ENCODE data around the gene DNAJC15.

The DNAJC15 gene

GRCh38 chr13:43113603-43114002, 90.2 kb downstream of the DNAJC15 start:
- H3K9me3 ChIP-seq (ENCODE audit: severe bottlenecking) = no peaks in the 10 kb centered on the region
- H3K27ac ChIP-seq = no peak overlapping the region
- no peaks in the 10 kb centered on the region for H3K36me3 ChIP-seq
- TF ChIP-seq CTCF (IDR thresholded peaks at IDR 0.05; ENCODE audit: low read depth, low read length) = no peak
- no peaks in the 10 kb centered on the region for H3K27me3 ChIP-seq (ENCODE audit: insufficient read depth, low read depth, severe bottlenecking)
- DNase-seq = no peak
- H3K4me3 ChIP-seq (ENCODE audit: low read depth, low read length) = no peak overlapping the region

GRCh38 chr13:43114504-43114903, 91.1 kb downstream of the DNAJC15 start:
- no peak for TF ChIP-seq CTCF (IDR thresholded peaks at IDR 0.05; ENCODE audit: low read depth, low read length)
- Histone ChIP-seq H3K4me3 (ENCODE audit: low read depth, low read length) (no peak overlapping the region), H3K27me3 (ENCODE audit: insufficient read depth, low read depth, severe bottlenecking) (no peaks in the 10 kb centered on the region)

GRCh38 chr13:43115141-43115540, 91.8 kb downstream of the DNAJC15 start:
- H3K27me3 ChIP-seq (ENCODE audit: insufficient read depth, low read depth, severe bottlenecking) = no peaks in the 10 kb centered on the region
- DNase-seq = no peak
- no peak overlapping the region for H3K27ac ChIP-seq
- no peaks in the 10 kb centered on the region for H3K9me3 ChIP-seq (ENCODE audit: severe bottlenecking)
- no peak overlapping the region for H3K4me3 ChIP-seq (ENCODE audit: low read depth, low read length)
- no peak for TF ChIP-seq CTCF (IDR thresholded peaks at IDR 0.05; ENCODE audit: low read depth, low read length)
- no peaks in the 10 kb centered on the region for H3K36me3 ChIP-seq

More at GRCh38 chr13:43114504-43114903, 91.1 kb downstream of the DNAJC15 start:
- Histone ChIP-seq H3K36me3 (no peaks in the 10 kb centered on the region), H3K9me3 (ENCODE audit: severe bottlenecking) (no peaks in the 10 kb centered on the region), H3K27ac (no peak overlapping the region)
- no peak for DNase-seq

- DNase-seq = no peak
- Histone ChIP-seq H3K27me3 (ENCODE audit: insufficient read depth, low read depth, severe bottlenecking) (no peaks in the 10 kb centered on the region), H3K27ac (no peak overlapping the region), H3K4me3 (ENCODE audit: low read depth, low read length) (no peak overlapping the region), H3K9me3 (ENCODE audit: severe bottlenecking) (no peaks in the 10 kb centered on the region), H3K36me3 (no peaks in the 10 kb centered on the region)
- TF ChIP-seq CTCF (IDR thresholded peaks at IDR 0.05; ENCODE audit: low read depth, low read length) = no peak
Measured at GRCh38 chr13:43116242-43116641, 92.9 kb downstream of the DNAJC15 start.

GRCh38 chr13:43118521-43118920, 95.1 kb downstream of the DNAJC15 start:
- DNase-seq = no peak
- no peak for TF ChIP-seq CTCF (IDR thresholded peaks at IDR 0.05; ENCODE audit: low read depth, low read length)
- Histone ChIP-seq H3K9me3 (ENCODE audit: severe bottlenecking) (no peaks in the 10 kb centered on the region), H3K36me3 (no peaks in the 10 kb centered on the region), H3K4me3 (ENCODE audit: low read depth, low read length) (no peak overlapping the region), H3K27ac (no peak overlapping the region), H3K27me3 (ENCODE audit: insufficient read depth, low read depth, severe bottlenecking) (no peaks in the 10 kb centered on the region)

GRCh38 chr13:43119206-43119605, 95.8 kb downstream of the DNAJC15 start:
- no peaks in the 10 kb centered on the region for H3K27me3 ChIP-seq (ENCODE audit: insufficient read depth, low read depth, severe bottlenecking)
- no peaks in the 10 kb centered on the region for H3K36me3 ChIP-seq
- no peak for TF ChIP-seq CTCF (IDR thresholded peaks at IDR 0.05; ENCODE audit: low read depth, low read length)
- no peak for DNase-seq
- H3K4me3 ChIP-seq (ENCODE audit: low read depth, low read length) = no peak overlapping the region
- H3K9me3 ChIP-seq (ENCODE audit: severe bottlenecking) = no peaks in the 10 kb centered on the region
- H3K27ac ChIP-seq = no peak overlapping the region
